ENCODE data around the gene CYB5R3.
"Not testable (repeated sequence)": the region's sequence is repeated elsewhere in the genome, so short reads cannot be mapped to it uniquely, and the experiment has no call there.

Gene CYB5R3

GRCh38 chr22:42608136-42608822 is 40.9 kb downstream of the CYB5R3 start:
- no peak for DNase-seq (ENCODE audit: extremely low read depth in 1 of 2, low read depth in 1 of 2)

DNA sequence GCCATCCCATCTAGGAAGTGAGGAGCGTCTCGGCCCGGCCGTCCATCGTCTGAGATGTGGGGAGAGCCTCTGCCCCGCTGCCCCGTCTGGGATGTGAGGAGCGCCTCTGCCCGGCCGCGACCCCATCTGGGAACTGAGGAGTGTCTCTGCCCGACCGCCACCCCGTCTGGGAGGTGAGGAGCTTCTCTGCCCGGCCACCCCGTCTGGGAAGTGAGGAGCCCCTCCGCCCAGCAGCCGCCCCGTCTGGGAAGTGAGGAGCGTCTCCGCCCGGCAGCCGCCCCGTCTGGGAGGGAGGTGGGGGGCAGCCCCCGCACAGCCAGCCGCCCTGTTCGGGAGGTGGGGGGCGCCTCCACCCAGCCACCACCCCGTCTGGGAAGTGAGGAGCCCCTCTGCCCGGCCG is 41.6 kb downstream of the CYB5R3 start:
- not testable (repeated sequence) for DNase-seq (ENCODE audit: extremely low read depth in 1 of 2, low read depth in 1 of 2)

GRCh38 chr22:42604403-42604802 is 44.8 kb downstream of the CYB5R3 start:
- DNase-seq (ENCODE audit: extremely low read depth in 1 of 2, low read depth in 1 of 2): no peak

DNA sequence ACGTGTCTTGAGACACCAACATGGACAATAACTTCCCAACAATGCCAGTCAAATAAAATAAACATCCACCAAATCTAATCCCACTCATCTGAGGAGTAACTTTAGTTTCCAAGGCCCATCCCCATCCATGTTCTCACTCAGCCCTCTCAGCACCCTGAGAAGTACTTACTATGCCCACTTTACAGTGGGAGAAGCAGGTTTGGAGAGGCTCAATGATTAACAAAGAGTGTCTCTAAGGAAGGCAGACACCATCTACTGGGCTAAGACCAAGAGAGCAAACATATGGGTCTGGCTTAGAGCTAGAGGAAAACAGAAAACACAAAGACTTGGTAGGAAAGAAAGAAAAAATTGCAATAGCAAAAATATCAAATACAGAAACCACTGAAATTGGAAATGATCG is 45.8 kb downstream of the CYB5R3 start:
- DNase-seq (ENCODE audit: extremely low read depth in 1 of 2, low read depth in 1 of 2): no peak

DNA sequence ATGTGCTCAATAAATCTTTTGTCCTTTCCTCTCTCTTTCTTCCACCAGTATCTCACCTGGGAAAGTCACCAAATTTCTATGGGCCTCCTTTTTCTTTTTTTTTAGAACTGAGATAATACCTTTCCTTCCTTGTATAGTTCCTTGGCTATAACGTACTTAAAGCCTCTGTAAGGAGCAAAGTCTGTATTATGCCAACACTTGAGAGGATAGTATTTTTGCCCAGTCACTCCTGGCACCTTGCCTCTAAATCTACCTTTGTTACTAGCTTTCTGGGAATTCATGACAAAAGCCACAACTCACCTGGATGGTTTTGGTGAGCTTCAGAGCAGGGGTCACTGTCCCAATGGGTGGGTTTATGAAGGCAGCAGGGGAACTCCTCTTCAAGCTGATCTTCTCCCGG is 46.7 kb downstream of the CYB5R3 start:
- DNase-seq (ENCODE audit: extremely low read depth in 1 of 2, low read depth in 1 of 2): no peak

- DNase-seq (ENCODE audit: extremely low read depth in 1 of 2, low read depth in 1 of 2): no peak
Measured at GRCh38 chr22:42601879-42602465, 47.2 kb downstream of the CYB5R3 start.

DNA sequence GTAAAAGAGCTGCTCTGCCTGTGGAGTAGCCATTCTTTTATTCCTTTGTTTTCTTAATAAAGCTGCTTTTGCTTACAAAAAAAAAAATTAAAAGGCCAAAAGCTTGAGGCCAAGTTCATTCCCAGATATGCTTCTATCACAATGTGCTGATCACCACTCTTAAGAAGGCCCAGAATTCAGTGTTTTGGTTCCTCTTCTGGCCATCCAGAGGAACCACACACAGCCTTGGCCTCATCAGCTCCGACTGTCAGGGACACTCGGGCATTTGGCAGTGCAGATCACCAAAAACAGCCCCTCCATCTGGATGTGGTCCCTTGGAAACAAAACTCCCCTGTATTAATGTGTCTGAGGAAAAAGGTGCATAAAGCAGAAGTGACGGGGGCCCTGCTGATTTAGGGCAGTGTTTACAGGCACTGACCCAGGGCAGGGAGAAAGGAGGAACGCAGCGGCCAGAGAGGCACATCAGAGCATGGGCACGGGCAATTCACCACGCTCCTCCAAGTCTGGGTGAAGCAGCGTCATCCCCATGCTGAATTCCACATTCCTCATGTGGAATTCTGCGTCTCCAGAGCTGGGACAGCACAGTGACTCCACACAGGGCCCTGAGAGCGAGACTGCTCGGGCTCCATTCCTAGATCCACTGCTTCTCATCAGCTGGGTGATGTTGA is 52.2 kb downstream of the CYB5R3 start:
- no peak for DNase-seq (ENCODE audit: extremely low read depth in 1 of 2, low read depth in 1 of 2)

DNA sequence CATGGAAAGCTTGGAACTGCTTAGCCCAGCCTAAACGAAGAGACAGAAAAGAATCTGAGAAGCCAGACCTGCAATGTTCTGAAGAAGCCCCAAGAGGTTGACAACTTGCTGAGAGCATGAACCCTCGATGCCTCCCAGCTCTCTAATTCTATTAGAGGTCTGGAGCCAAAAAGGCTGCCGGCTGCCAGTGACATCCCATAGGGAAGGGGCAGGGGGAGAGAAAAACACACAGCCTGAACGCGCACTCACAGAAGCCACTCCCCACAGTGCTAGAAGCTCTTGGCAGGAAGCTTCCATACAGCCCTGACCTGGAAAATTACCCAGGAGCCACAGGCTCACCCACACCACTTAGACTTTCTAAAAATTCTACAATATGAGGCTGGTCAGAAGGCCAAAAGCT is 52.9 kb downstream of the CYB5R3 start:
- DNase-seq (ENCODE audit: extremely low read depth in 1 of 2, low read depth in 1 of 2): no peak

GRCh38 chr22:42595434-42595833 is 53.8 kb downstream of the CYB5R3 start:
- no peak for DNase-seq (ENCODE audit: extremely low read depth in 1 of 2, low read depth in 1 of 2)

DNA sequence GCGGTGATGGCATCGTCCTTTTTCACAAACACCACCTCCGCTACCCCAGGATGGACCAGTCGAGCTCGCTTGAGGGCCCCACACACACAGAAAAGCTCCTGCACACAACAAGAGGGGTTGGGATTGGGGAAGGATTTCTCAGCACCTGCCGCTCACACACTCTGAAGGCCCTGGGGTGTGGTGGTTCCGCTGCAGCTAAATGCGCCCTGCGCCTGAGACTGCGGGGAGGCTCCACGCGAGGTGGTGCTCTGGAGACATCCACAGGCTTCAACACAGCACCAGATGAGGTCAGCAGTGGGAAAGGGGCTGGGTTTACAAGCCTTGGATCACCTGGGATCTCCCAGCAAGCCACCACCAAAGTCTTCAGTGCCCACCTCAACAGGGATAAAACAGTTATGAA is 57.2 kb downstream of the CYB5R3 start:
- no peak for DNase-seq (ENCODE audit: extremely low read depth in 1 of 2, low read depth in 1 of 2)

GRCh38 chr22:42587588-42588175 is 61.5 kb downstream of the CYB5R3 start:
- DNase-seq (ENCODE audit: extremely low read depth in 1 of 2, low read depth in 1 of 2): no peak

DNA sequence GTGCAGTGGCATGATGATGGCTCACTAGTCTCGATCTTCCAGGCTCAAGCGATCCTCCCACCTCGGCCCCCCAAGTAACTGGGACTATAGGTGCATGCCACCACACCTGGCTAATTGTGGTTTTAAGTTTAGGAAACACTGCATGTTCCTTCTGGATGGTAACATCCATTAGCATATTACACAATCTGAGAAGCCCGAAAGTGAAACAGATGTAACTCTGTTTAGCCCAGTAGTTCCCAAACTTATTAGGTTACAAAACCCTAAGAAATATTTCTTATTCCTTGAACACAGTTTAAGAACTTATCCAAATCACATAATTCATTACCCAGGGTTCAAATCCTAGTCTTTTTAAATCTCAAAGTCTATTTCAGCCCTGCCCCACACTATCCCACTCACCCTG is 62.8 kb downstream of the CYB5R3 start:
- no peak for DNase-seq (ENCODE audit: extremely low read depth in 1 of 2, low read depth in 1 of 2)

DNA sequence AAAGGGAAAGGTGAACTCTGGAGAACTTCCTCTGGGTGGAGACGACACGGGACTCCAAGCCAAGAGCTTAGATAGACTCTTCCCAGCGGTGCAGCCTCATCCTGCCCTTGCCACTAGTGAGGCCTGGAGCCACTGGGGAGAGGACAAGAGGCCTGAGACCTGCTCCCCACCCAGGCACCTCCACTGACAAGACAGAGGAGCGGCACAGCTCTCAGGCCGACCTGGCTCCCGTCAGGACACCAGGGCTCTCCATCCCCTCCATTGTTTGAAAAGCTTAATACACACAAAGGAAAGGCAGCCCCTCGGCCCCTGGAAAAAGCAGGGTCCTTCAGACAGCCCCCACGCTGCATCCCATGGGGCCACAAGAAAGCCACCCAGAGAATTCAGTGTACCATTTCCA is 64.1 kb downstream of the CYB5R3 start:
- no peak for DNase-seq (ENCODE audit: extremely low read depth in 1 of 2, low read depth in 1 of 2)

GRCh38 chr22:42584364-42584940 is 64.7 kb downstream of the CYB5R3 start:
- no peak for DNase-seq (ENCODE audit: extremely low read depth in 1 of 2, low read depth in 1 of 2)

DNA sequence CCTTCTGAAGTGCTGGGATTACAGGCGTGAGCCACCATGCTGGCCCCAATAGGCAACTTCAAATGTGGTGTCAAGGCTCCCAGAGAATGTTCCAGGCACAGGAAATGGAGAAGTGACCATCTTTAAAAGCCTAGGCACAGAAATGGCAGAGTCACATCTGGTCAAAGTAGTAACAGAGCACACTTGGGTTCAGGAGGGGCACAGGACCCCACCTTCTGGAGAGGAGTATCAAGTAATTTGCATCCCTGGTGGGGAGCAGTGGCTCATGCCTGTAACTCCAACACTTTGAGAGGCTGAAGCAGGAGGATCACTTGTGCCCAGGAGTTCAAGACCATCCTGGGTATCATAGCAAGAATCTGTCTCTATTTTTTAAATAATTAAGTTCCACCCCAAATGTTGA is 66.2 kb downstream of the CYB5R3 start:
- DNase-seq (ENCODE audit: extremely low read depth in 1 of 2, low read depth in 1 of 2): no peak

DNA sequence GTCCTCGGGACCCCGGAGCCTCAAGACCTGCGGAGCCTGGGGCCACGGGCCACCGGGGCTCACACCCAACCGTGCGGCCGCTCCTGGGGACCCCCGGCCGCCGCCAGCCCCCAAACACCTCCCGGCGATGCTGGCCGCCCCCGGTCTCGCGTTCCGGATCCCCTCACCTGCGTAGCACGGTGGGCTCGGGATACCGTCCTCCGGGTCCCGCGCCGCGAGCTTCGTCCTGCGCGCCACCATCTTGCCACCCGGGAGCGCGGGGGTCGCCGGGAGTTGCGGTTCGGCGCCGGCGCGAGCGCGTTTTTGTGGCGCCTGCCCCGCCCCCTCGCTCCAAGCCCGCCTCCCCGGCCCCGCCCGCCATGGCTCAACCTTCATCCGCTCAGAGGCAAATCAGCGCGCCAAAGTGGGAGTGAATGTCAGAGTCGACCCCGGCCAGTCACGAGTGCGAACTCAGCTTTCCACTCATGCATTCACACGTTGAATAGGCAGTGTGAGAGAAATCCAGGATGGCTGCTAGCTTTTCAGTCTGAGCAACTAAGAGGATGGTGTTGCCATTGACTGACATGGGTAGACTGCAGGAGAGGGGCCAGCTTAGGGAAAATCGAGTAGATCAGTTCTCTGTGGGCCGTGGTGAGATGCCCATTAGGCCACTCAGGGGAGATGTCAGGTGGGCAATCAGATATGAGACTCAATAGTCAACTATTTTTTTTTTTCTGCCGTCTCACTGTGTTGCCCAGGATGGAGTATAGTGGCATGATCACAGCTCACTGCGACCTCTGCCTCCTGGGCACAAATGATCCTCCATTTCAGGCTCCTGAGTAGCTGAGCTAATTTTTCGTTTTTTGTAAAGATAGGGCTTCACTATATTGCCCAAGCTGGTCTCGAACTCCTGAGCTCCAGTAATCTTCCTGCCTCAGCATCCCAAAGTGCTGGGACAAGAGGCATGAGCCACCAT is 67.2 kb downstream of the CYB5R3 start:
- DNase-seq (ENCODE audit: extremely low read depth in 1 of 2, low read depth in 1 of 2): peak; percentile 45 to 77

DNA sequence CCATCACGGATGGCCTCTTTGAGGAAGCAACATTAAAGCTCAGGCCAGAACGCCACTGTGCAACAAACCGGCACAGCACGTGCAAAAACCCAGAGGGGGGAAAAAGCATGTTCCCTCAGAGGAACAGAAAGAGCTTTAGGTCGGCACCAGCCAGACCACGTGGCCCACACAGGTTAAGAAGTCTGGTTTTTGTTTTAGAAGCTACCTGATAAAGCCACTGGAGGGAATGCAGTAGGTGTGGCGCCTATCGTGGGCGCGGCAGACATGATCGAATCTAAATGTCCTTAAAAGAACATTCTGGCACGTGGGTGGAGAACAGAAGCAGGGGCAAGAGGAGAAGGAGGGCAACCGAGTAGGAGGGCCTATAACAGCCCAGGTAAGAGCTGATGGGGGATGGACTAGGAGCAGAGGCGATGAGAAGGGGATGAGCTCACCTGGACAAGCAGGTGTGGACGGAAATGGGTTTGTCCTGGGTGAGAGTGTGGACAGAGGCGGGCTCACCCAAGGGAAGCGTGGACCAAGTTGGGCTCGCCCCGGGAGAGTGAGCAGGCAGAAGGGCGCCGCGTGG is 67.9 kb downstream of the CYB5R3 start:
- DNase-seq (ENCODE audit: extremely low read depth in 1 of 2, low read depth in 1 of 2): not testable (repeated sequence)

GRCh38 chr22:42580040-42580439 is 69.2 kb downstream of the CYB5R3 start:
- DNase-seq (ENCODE audit: extremely low read depth in 1 of 2, low read depth in 1 of 2): not testable (repeated sequence)

DNA sequence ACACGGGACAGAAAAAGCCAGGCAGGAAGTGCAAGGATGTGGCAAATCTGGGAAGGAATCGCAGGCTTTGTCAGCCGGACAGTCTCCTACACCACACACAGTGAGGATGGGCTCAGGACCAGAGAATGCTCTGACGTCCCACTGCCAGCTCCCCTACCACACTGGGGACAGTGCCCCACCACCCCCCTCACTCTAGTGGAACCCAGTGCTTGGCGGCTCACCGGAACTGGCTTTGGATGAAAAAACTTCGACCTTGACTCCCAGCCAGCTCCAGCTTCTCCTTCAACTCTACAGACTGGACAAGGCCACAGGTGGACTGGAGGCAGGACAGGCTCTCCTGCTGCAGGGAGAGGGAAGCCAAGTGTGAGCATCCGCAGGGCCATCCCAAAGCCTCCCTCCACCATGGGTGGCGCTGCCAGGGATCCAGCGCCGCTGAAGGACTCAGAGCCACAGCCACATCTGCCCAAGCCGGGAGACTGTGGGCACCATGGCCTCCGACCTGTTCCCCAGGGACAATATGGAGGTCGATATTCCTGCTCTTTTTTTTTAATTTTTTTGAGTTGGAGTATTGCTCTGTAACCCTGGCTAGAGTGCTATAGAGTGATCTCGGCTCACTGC is 71.5 kb downstream of the CYB5R3 start:
- DNase-seq (ENCODE audit: extremely low read depth in 1 of 2, low read depth in 1 of 2): no peak

DNA sequence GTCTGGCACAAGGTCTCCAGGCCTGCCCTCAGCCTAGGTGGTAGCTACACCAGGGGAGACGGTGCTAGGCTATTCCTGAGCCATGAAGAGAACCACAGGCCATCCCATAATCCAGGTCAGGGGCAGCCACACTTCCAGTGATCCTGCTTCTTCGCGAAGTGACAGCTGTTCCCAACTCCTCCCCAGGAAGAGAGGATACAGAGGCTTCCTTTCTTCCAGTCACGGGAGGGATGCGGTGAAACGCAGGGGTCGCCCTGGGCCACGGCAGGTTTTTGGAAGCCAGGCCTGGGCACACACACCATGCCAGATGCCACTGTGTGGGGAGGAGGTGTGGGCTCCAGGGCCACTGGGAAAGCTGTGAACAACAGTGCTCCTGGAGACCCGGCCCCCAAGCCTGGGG is 72.1 kb downstream of the CYB5R3 start:
- DNase-seq (ENCODE audit: extremely low read depth in 1 of 2, low read depth in 1 of 2): not testable (repeated sequence)
